ENCODE results near the gene SREBF1. TPM values are rescaled to one million over a fixed set of nuclear protein-coding genes. Genes with fewer than 3 reads are reported as not detected.
A peak's percentile ranks its signal among the peaks of the same experiment; 100 is the strongest.

Gene SREBF1
- total and polyA plus RNA-seq, 2 of the 8 experiments (the other 6 are each of a cell fraction or from before 2014, with no cell fraction given) = 28.6 to 70.8 TPM

- no peak for TF ChIP-seq NANOG (IDR thresholded peaks at IDR 0.05; ENCODE audit: insufficient read depth, low read depth, low read length, poor library complexity, severe bottlenecking)
- TF ChIP-seq KDM1A (IDR thresholded peaks at IDR 0.05; ENCODE audit: borderline replicate concordance, low read length) = peak; percentile 56; the same call in 1 of the 2 replicates
- TF ChIP-seq MAFK (IDR thresholded peaks at IDR 0.05; ENCODE audit: low read depth, low read length) = no peak
- no peak for TF ChIP-seq CTBP2 (IDR thresholded peaks at IDR 0.05; ENCODE audit: borderline replicate concordance, insufficient read depth, insufficient read length, low read length)
- whole genome bisulfite sequencing, 2 experiments (ENCODE audit: extremely low coverage in 1 of 2, insufficient coverage in 1 of 2, insufficient read length in 1 of 2, insufficient replicate concordance in 2 of 2, low coverage in 1 of 2, low lambda C conversion rate in 2 of 2, missing lambda C conversion rate in 1 of 2) = 75% methylated on average over 8 of the region's 8 CpGs; no CpG with 5 or more reads in 1 of the 2 experiments
- H3K36me3 ChIP-seq (ENCODE audit: control insufficient read depth in 2 of 4, insufficient read depth in 4 of 4, low read length in 3 of 4) = no peaks in the 10 kb centered on the region
- H2BK12ac ChIP-seq (ENCODE audit: low read depth, low read length) = no peak overlapping the region
- H2BK15ac ChIP-seq (ENCODE audit: low read length) = no peak overlapping the region
- no peak for FAIRE-seq
- no peak overlapping the region for H2AFZ ChIP-seq (ENCODE audit: low read length)
- peaks cover 11% of the 10 kb centered on the region; the same call in 1 of the 2 replicates for H3K23me2 ChIP-seq (ENCODE audit: low read depth, low read length)
- no peak overlapping the region for H3K4me2 ChIP-seq (ENCODE audit: insufficient read depth in 1 of 2, low read depth in 2 of 2, low read length in 2 of 2)
- no peak overlapping the region for H2BK5ac ChIP-seq (ENCODE audit: low read depth, low read length)
- no peak overlapping the region for H3K9ac ChIP-seq (replicated peaks in 1 of 4; ENCODE audit: extremely low read depth in 1 of 4, low read depth in 3 of 4, low read length in 3 of 4)
- H3K4me1 ChIP-seq (replicated peaks in 1 of 4; ENCODE audit: control insufficient read depth in 3 of 4, insufficient read depth in 4 of 4, low read length in 3 of 4) = peaks cover 10 to 20% (median 15%) of the 10 kb centered on the region in 4 experiments
- H3K18ac ChIP-seq (ENCODE audit: extremely low read depth, low read length) = no peak overlapping the region
- H3K14ac ChIP-seq (ENCODE audit: insufficient read length) = no peak overlapping the region
- no peaks in the 10 kb centered on the region for H3K79me1 ChIP-seq (ENCODE audit: low read depth, low read length)
- H2AK5ac ChIP-seq (ENCODE audit: low read depth, low read length) = no peak overlapping the region
- H3K27me3 ChIP-seq (replicated peaks in 1 of 4; ENCODE audit: control insufficient read depth in 3 of 4, extremely low read depth in 1 of 4, insufficient read depth in 3 of 4, low read length in 3 of 4) = peaks cover 0 to 13% (median under 1%) of the 10 kb centered on the region in 4 experiments; a peak in 3 of 7 replicates
- H3K9me3 ChIP-seq (ENCODE audit: insufficient read depth in 2 of 2, low read depth in 1 of 2, low read length in 1 of 2) = no peaks in the 10 kb centered on the region
- no peak overlapping the region for H2BK20ac ChIP-seq (ENCODE audit: low read length)
- H3K23ac ChIP-seq (ENCODE audit: insufficient read length) = no peak overlapping the region
- DNase-seq (ENCODE audit: low read depth in 1 of 2, low spot score in 2 of 2) = no peak
- no peak overlapping the region for H3K27ac ChIP-seq (ENCODE audit: low read depth, low read length)
- POLR2A ChIA-PET (ENCODE audit: partially characterized antibody) = no interaction called here
- CTCF ChIA-PET (ENCODE audit: partially characterized antibody) = interaction anchor here (0.8 to 3.3 kb wide), 14 partner anchors 10 to 111 kb away, joined by 3 to 12 read pairs (median 4); no protein-coding TSS in a partner anchor
- H3K56ac ChIP-seq (replicated peaks; ENCODE audit: insufficient read length, low read depth, low read length) = no peak overlapping the region
- H2BK120ac ChIP-seq (replicated peaks; ENCODE audit: low read depth, low read length) = no peak overlapping the region
- no peak overlapping the region for H3K4me3 ChIP-seq (ENCODE audit: extremely low read depth in 1 of 4, insufficient read depth in 2 of 4, low read depth in 3 of 4, low read length in 4 of 4)
- H3K79me2 ChIP-seq (ENCODE audit: control insufficient read depth in 1 of 2, insufficient read depth in 2 of 2, low read length in 2 of 2) = no peaks in the 10 kb centered on the region
- H4K91ac ChIP-seq (replicated peaks; ENCODE audit: insufficient read length, low read length) = no peak overlapping the region
- no peak overlapping the region for H4K5ac ChIP-seq (ENCODE audit: insufficient read length, low read depth, low read length)
- peaks cover 0 to 1% of the 10 kb centered on the region in 2 experiments for H4K20me1 ChIP-seq (replicated peaks in 1 of 2; ENCODE audit: control insufficient read depth in 1 of 2, insufficient read depth in 2 of 2, low read length in 2 of 2)
- no peak overlapping the region for H4K8ac ChIP-seq (ENCODE audit: extremely low read depth, insufficient read depth, low read length)
- no peak overlapping the region for H3K4ac ChIP-seq (replicated peaks; ENCODE audit: insufficient read length, low read depth, low read length)
These were observed 58.3 kb downstream of the SREBF1 start for GRCh38 chr17:17778308-17779014.
